HG02981 (cell line): ENCODE results near the gene RPSA.
A peak's percentile ranks its signal among the peaks of the same experiment; 100 is the strongest.
"Not testable (repeated sequence)": the region's sequence is repeated elsewhere in the genome, so short reads cannot be mapped to it uniquely, and the experiment has no call there.

ENCODE experiments used
- ATAC-seq: cut with Tn5 transposase; IDR thresholded peaks from one replicate; pipeline ENCODE4 v1.9.1; 2021; ENCODE audit warnings: mild to moderate bottlenecking, moderate library complexity; ENCODE audit not compliant: unreplicated experiment

RPSA gene

DNA sequence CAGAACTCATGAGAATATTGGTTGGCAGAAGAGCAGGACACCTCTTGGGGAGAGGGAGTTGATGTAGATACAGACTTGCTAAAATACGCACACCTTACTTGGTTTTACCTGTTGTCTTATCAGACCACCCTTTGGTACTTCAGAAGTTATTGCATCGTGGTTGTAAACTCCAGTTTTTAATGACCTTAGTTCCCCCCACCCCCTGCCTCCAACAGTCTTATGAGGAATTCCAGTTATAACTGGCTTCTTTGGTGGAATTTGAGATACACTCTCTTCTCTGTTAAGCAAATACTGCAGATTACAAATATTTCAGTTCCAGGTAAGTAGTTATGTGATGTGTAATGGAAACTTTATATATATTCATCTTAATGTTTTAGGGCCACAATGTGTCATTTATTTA is 18.4 kb upstream of the RPSA start:
- ATAC-seq: no peak

- peak; percentile 77 for ATAC-seq
Measured at GRCh38 chr3:39388741-39389248, 17.7 kb upstream of the RPSA start.

DNA sequence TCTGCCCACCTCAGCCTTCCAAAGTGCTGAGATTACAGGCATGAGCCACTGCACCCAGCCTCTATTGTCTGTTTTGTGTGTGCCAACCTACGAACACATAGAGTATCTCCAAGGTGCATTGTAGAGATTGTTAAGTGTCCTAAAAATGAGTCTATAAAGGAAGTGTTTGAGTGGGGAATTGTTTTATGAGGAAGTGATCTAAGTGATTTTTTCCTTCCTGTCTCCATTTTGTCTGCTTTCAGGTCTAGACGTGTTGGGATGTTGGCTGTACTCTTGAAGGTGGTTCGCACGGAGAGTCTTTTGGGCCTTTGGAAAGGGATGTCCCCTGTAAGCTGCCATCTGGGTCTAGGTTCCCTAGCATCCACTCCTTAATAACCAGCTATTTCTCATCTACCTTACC is 16.3 kb upstream of the RPSA start:
- no peak for ATAC-seq

DNA sequence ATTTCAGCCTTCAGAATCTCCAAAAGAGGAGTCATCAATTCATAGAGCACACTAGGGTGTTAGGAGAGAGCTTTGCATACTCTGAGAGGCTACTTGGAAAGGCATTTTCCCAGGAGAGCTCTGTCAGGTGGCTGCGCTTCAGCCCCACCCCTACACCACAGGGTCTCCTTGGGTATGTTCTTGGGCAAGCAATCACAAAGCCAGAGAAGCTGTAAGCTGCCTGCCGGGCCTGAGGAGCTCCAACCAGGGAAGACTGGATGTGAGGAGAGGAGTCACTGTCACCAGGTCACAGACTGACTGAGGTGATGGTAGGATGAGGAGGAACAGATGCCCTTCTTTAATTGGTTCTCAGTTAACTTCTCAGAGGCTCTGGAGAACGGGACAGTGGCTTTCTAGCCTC is 9.8 kb upstream of the RPSA start:
- ATAC-seq: no peak

- ATAC-seq: peak; percentile 46
Measured at GRCh38 chr3:39398700-39399099, 7.8 kb upstream of the RPSA start.

DNA sequence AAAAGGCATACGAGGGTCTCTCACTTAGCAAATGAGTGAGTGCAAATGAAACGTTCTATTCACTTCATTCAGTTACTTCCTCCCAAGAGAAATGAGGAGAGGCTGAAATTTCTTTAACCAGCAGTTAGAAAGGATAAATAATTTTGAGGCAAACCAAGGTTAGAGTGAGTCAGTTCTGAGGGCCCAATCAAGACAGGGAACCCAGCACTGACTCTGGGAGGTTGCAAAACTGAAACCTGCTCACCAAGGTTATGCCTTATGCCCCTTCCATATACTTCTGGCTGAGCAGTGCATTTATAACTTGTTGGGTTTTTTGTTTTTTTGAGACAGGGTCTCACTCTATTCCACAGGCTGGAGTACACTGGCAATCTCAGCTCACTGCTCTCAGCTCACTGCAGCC is 4.5 kb upstream of the RPSA start:
- ATAC-seq: no peak

DNA sequence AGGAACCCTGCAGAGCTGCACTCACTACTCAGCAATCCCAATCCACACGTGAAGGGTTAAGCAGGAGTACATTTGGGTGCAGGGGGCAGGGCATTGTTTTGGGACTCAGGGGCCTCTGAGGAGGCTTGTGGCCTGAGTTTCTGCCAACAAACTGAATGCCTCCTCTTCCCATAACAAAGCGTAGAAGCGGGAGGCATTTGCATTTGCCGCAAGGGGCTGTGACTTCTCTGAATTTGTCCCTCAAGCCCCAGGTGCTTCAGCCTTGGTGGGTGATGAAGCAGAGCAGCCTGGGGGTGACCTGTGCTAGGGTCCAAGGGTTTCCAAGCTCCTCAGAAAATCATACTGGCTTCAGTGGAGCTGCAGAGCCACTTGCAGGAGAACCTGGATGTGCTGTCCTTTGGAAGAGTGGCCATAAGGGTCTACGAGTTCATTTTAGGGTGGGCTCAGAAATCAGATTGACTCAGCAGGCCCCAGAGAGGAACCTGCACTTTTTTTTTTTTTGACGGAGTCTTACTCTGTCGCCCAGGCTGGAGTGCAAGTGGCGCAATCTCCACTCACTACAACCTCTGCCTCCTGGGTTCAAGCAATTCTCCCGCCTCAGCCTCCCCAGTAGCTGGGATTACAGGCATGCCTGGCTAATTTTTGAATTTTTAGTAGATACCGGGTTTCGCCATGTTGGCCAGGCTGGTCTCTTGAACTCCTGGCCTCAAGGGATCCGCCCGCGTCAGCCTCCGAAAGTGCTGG is 1.4 kb upstream of the RPSA start:
- ATAC-seq: no peak

DNA sequence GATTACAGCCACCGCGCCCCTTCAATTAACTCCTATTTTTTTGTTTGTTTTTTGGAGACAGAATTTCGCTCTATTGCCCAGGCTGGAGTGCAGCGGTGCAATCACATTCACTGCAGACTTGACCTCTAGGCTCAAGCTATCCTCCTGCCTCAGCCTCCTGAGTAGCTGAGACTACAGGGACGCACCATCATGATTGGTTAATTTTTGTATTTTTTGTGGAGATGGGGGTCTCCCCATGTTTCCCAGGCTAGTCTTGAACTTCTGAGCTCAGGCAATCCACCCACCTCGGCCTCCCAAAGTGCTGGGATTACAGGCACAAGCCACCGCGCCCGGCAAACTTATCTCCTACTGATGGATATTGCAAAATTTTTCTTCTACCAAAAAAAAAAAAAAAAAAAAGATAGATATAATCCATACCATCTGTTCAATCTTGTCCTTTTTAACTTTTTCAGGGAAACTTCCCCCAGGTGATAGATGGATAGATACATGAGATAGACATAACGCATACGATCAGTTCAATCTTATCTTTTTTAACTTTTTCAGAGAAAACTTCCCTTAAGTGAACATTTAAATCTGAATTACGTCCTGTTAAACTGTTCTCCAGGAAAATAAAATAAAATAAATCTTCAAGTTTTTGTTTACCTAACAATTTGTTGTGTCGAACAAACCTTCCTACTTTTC is 693 bp upstream of the RPSA start:
- no peak for ATAC-seq

DNA sequence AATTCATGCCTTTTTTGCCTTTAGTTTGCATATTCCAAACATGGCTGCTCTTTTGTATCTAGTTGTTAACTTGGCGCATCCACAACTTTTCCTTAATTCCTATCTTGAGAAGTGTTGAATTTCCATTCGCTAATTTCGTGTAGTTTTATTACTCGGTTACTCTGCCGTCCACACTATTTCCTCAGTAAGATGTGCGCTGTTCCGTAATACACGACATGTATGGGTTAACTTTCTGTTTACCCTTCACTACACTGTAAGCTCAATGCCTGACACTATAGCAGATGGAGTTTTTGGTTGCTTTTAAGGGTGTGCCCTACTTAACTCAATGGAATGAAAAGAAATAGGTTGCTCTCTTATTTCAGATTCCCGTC is 724 bp downstream of the RPSA start:
- ATAC-seq: no peak

DNA sequence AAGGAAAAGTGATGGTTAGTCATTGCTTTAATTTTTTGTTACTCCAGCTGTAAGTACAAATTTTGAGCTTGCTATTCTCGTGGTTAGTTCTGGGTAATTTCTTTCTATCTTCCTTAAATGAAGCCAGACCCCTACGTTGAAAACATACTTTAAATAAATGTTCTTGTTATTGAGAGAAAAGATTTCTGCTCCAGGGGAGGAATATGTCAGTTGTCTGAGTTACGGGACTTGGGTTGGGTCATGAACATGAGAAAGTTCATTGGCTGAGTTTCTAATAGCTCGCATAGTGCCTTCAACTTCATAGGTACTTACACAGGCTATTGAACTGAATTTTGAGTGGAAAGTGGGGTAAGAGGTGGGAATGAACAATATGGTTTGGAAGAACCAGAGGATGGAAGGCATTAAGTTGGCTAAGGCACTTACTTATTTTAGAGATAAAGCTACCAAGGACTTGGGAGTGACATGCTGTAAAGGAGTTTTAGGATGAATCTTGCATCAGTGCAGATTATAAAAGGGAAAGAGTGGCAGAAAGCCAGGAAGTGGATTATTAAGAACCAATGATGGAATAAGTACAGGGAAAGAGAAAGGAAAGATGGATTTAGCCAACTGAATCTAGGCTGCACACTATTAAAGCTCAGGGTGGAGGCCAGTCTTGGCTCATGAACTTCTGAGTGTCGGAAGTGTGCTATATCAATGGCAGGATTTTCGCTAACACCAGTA is 1.4 kb downstream of the RPSA start:
- no peak for ATAC-seq

GRCh38 chr3:39408493-39409372 is 2.2 kb downstream of the RPSA start:
- ATAC-seq: no peak

GRCh38 chr3:39409514-39410136 is 3.1 kb downstream of the RPSA start:
- no peak for ATAC-seq

DNA sequence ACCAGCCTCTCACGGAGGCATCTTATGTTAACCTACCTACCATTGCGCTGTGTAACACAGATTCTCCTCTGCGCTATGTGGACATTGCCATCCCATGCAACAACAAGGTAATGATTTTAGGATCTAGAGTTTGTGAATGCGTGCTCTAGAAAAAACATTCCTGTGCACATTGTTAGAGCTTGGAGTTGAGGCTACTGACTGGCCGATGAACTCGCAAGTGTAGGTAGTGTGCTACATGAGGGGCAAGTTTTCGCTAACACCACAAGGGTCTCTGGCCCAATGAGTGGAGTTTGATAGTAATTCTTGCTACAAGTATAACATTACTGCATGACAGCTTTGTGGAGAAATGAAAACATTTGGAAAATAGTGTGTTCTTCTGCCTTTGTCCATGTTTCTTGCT is 4.4 kb downstream of the RPSA start:
- ATAC-seq: no peak

GRCh38 chr3:39412668-39413260 is 6.2 kb downstream of the RPSA start:
- ATAC-seq: no peak

DNA sequence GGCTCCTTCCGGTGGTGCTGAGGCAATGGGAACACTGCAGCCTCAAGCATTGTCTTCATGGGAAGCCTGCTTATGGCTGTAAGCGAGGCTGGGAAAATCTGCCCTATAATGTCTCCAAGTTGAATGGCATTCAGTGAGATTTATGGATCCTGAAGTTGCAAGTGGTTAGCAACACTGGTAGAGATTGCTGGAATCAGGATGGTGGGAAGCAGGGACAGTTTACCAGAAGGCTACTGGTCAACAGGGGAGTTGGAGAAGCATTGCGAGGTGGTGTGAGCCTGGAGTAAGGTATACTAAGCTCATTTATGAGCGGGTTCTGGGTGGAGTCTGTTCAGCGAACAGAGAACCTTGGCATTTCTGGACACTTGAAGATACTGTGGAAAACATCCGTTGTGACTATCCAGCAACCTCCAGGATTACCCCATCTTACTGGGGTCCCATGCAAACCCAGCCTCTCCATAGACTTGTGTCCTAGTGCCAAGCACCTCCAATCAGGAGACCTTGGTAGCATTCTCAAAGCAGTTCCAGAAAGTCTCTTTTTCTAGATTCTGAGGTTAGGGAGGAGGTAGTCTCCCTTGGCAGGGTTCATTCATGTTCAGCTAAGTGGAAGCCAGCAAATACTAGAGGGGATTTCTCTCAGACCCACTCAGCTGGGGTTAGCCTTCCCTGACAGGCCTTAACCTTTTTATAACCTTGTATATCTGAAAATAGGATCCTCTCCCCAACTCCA is 7.3 kb downstream of the RPSA start:
- no peak for ATAC-seq

DNA sequence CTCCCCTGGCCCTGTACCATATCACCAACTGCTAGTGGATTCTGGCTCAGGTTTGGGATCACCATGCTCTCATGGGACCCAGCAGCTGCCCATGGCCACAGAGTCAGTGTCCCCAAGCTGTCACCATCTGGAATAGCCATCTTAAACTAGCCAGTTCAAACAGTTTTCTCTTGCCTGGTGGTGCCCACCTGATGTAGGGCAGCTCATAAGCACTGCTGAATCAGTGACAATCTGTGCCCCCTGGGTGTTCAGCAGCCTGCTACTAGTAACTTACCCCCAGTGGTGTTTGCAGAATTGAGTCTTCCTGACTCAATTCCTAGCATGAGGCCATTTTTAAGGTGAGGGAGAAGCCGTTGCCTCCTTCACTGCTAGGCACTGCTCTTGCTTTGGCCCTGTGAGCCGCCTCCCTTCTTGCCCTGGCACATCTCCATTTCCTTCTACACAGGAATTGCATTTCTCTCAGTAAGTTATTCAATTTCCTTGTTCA is 7.9 kb downstream of the RPSA start:
- no peak for ATAC-seq

DNA sequence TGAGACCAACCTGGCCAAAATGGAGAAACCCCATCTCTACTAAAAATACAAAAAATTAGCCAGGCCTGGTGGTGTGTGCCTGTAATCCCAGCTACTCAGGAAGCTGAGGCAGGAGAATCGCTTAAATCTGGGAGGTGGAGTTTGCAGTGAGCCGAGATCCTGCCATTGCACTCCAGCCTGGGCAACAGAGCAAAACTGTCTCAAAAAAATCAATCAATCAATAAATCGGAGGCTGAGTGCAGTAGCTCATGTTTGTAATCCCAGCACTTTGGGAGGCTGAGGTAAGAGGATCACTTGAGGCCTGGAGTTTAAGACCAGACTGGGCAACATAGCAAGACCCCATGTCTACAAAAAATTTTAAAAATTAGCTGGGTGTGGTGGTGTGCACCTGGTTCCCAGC is 8.8 kb downstream of the RPSA start:
- not testable (repeated sequence) for ATAC-seq

- no peak for ATAC-seq
Measured at GRCh38 chr3:39415983-39416382, 9.5 kb downstream of the RPSA start.

DNA sequence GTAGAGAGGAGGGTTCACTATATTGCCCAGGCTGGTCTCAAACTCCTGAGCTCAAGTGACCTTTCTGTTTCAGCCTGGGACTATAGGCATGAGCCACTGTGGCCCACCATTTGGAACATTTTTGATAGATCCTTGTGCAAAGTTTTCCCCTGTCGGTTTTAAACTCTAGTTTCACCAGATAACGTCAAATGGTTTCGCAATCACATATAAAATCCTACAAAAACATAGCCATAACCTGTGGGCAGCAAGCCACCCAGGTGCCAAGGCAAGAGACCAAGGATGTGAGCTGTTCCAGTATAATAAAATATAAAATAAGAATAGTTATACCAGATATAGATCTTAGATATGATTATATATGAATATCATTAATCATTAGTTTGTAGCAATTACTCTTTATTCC is 10.5 kb downstream of the RPSA start:
- not testable (repeated sequence) for ATAC-seq
